MM.1S (cell line): ENCODE data around the gene PCDHAC1.

Experiments
- EZH2 ChIP-seq: fragments of 300-600 bp; sonication (generic); optimal IDR thresholded peaks from 2 replicates; pipeline ENCODE3; 2017; ENCODE audit warnings: low read depth, mild to moderate bottlenecking, antibody characterized with exemption, low read length, mixed read lengths
- EZH2phosphoT487 ChIP-seq: fragments of 300-600 bp; sonication (generic); IDR thresholded peaks from 2 replicates; pipeline ENCODE4 v1.6.1; 2018; ENCODE audit warnings: antibody characterized with exemption, low read length
- TF ChIP-seq, protein P1 (sequence below): fragments of 300-600 bp; sonication (generic); IDR thresholded peaks from 2 replicates; pipeline ENCODE4 v1.5.1; 2016; ENCODE audit warnings: antibody characterized with exemption, low read length, mixed read lengths

- TF ChIP-seq, protein P1, sequence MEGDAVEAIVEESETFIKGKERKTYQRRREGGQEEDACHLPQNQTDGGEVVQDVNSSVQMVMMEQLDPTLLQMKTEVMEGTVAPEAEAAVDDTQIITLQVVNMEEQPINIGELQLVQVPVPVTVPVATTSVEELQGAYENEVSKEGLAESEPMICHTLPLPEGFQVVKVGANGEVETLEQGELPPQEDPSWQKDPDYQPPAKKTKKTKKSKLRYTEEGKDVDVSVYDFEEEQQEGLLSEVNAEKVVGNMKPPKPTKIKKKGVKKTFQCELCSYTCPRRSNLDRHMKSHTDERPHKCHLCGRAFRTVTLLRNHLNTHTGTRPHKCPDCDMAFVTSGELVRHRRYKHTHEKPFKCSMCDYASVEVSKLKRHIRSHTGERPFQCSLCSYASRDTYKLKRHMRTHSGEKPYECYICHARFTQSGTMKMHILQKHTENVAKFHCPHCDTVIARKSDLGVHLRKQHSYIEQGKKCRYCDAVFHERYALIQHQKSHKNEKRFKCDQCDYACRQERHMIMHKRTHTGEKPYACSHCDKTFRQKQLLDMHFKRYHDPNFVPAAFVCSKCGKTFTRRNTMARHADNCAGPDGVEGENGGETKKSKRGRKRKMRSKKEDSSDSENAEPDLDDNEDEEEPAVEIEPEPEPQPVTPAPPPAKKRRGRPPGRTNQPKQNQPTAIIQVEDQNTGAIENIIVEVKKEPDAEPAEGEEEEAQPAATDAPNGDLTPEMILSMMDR, result no peak
- TF ChIP-seq EZH2phosphoT487, result no peak
- TF ChIP-seq EZH2, result no peak
Measured at GRCh38 chr5:140934964-140935606, 9.0 kb downstream of the PCDHAC1 start.
